GM12878 (cell line): Measurements from ENCODE around the gene TCP11L2. TPM values are rescaled to one million over a fixed set of nuclear protein-coding genes. Genes with fewer than 3 reads are reported as not detected.

Experiments
- ATAC-seq: fragments of 200-7000 bp; cut with Tn5 transposase; 3 replicates; pipeline ENCODE4 v1.9.1; 2020; ENCODE audit warnings: mild to moderate bottlenecking, moderate library complexity
- BruUV-seq: library from RNA; stranded (reverse); fragments of 400-500 nt; replicated peaks from 2 replicates; lab custom pipeline; 2021; lab: Mats Ljungman, UMichigan
- CTCF ChIA-PET: fragments of 300-600 bp; sonication (Branson Sonifier 250); formaldehyde crosslinking; extraction: SDS; loops from one replicate; lab custom pipeline; 2021; ENCODE audit warnings: inconsistent platforms; lab: Yijun Ruan, JAX
- POLR2A ChIA-PET: fragments of 350-600 bp; formaldehyde crosslinking; extraction: SDS; loops from one replicate; lab custom pipeline; 2021; ENCODE audit warnings: inconsistent platforms; lab: Charles Lee
- RAD21 ChIA-PET: fragments of 300-600 bp; sonication (Branson Sonifier 250); formaldehyde crosslinking; loops from one replicate; lab custom pipeline; 2023; ENCODE audit warnings: antibody characterized with exemption; ENCODE audit not compliant: unreplicated experiment; lab: Charles Lee
- SMC1A ChIA-PET: fragments of 300-600 bp; sonication (Branson Sonifier 250); formaldehyde crosslinking; loops from one replicate; lab custom pipeline; 2023; ENCODE audit not compliant: unreplicated experiment, uncharacterized antibody; lab: Charles Lee
- DNase-seq: peaks from one replicate; pipeline ENCODE4 v3.0.0-alpha.2; 2011; ENCODE audit warnings: low read depth, low spot score
- FAIRE-seq: peaks from 3 replicates; lab custom pipeline; 2011; peaks lifted over from hg19 to GRCh38; lab: Jason Lieb, UNC
- H2AFZ ChIP-seq: 2 replicates; pipeline ENCODE4 v1.6.0; 2011; ENCODE audit warnings: low read depth, low read length, control low read depth; ENCODE audit not compliant: control insufficient read depth
- H3K27ac ChIP-seq: 2 replicates; pipeline ENCODE4 v1.5.1; 2011; ENCODE audit warnings: control low read depth; ENCODE audit not compliant: control insufficient read depth, insufficient read depth
- H3K27me3 ChIP-seq, 2 experiments: replicated peaks in 1 of 2; 2 replicates each; pipeline versions ENCODE4 v1.6.0 to v1.6.1; 2011; ENCODE audit warnings: low read length in 1 of 2; ENCODE audit not compliant: control insufficient read depth in 2 of 2, insufficient read depth in 2 of 2
- H3K36me3 ChIP-seq, 2 experiments: 2 replicates each; pipeline ENCODE4 v1.5.1; 2011; ENCODE audit warnings: low read length in 1 of 2; ENCODE audit not compliant: control insufficient read depth in 2 of 2, insufficient read depth in 2 of 2
- H3K4me1 ChIP-seq: 2 replicates; pipeline ENCODE4 v1.6.1; 2011; ENCODE audit warnings: mild to moderate bottlenecking, low read length, moderate library complexity, mixed read lengths; ENCODE audit not compliant: control insufficient read depth, insufficient read depth
- H3K4me2 ChIP-seq: 2 replicates; pipeline ENCODE4 v1.6.0; 2011; ENCODE audit warnings: control low read depth; ENCODE audit not compliant: control insufficient read depth, insufficient read depth
- H3K4me3 ChIP-seq: fragments of 200-600 bp; sonication (generic); 2 replicates; pipeline ENCODE4 v1.5.1; 2016
- H3K79me2 ChIP-seq: 2 replicates; pipeline ENCODE4 v1.6.0; 2011; ENCODE audit warnings: low read length; ENCODE audit not compliant: control insufficient read depth, insufficient read depth
- H3K9ac ChIP-seq: 2 replicates; pipeline ENCODE4 v1.8.0; 2011; ENCODE audit warnings: low read length, control low read depth, mixed read lengths; ENCODE audit not compliant: control insufficient read depth, insufficient read depth
- H3K9me3 ChIP-seq: replicated peaks from 3 replicates; pipeline ENCODE4 v1.5.1; 2011; ENCODE audit warnings: mild to moderate bottlenecking, low read length; ENCODE audit not compliant: control insufficient read depth, insufficient read depth
- H4K20me1 ChIP-seq: 2 replicates; pipeline ENCODE4 v1.6.0; 2011; ENCODE audit not compliant: control insufficient read depth, insufficient read depth
- CEBPB ChIP-seq, 2 experiments: fragments of 150-350 bp in 1 of 2; IDR thresholded peaks; 2 replicates each; pipeline ENCODE4 v1.6.1; 2012 to 2014; ENCODE audit warnings: low read depth in 2 of 2, low read length in 2 of 2, borderline replicate concordance in 1 of 2, inconsistent platforms in 1 of 2
- CHD2 ChIP-seq: IDR thresholded peaks from 2 replicates; pipeline ENCODE4 v1.6.1; 2011; ENCODE audit warnings: low read depth, low read length, improper control_type of control experiment, borderline replicate concordance
- CREB1 ChIP-seq: IDR thresholded peaks from 2 replicates; pipeline ENCODE4 v1.6.1; 2012; ENCODE audit warnings: low read depth, mild to moderate bottlenecking, inconsistent platforms
- ESRRA ChIP-seq: IDR thresholded peaks from 2 replicates; pipeline ENCODE4 v1.6.1; 2012; ENCODE audit warnings: mild to moderate bottlenecking, low read length, improper control_type of control experiment
- GABPA ChIP-seq: IDR thresholded peaks from 2 replicates; pipeline ENCODE4 v1.6.1; 2014; ENCODE audit warnings: antibody characterized with exemption, low read depth, mild to moderate bottlenecking, inconsistent platforms
- HSF1 ChIP-seq: fragments of 150-350 bp; IDR thresholded peaks from 2 replicates; pipeline ENCODE4 v1.6.1; 2014; ENCODE audit warnings: mild to moderate bottlenecking, low read depth, low read length
- RCOR1 ChIP-seq: conservative IDR thresholded peaks from 2 replicates; pipeline ENCODE4 v1.6.1; 2012; ENCODE audit warnings: low read depth, low read length, improper control_type of control experiment
- RUNX3 ChIP-seq: IDR thresholded peaks from 2 replicates; pipeline ENCODE4 v1.6.1; 2012; ENCODE audit warnings: low read length, inconsistent platforms
- SMARCA5 ChIP-seq: fragments of 450-650 bp; IDR thresholded peaks from 2 replicates; pipeline ENCODE4 v1.6.1; 2017; ENCODE audit warnings: mild to moderate bottlenecking
- STAT1 ChIP-seq: fragments of 450-650 bp; conservative IDR thresholded peaks from 2 replicates; pipeline ENCODE4 v1.6.1; 2014; ENCODE audit warnings: antibody characterized with exemption, mild to moderate bottlenecking
- SUPT20H ChIP-seq: IDR thresholded peaks from 2 replicates; pipeline ENCODE4 v1.6.1; 2011; ENCODE audit warnings: low read depth, mild to moderate bottlenecking, low read length, moderate library complexity, borderline replicate concordance; ENCODE audit not compliant: control insufficient read depth
- TCF12 ChIP-seq: IDR thresholded peaks from 2 replicates; pipeline ENCODE4 v1.6.1; 2011; ENCODE audit warnings: low read depth, mild to moderate bottlenecking, low read length
- USF1 ChIP-seq: IDR thresholded peaks from 2 replicates; pipeline ENCODE4 v1.6.1; 2011; ENCODE audit warnings: borderline replicate concordance, low read depth, mild to moderate bottlenecking, moderate library complexity, mixed read lengths, low read length; ENCODE audit not compliant: insufficient read depth; ENCODE audit errors: extremely low read length
- USF2 ChIP-seq: IDR thresholded peaks from 2 replicates; pipeline ENCODE4 v1.6.1; 2011; ENCODE audit warnings: low read depth, low read length, improper control_type of control experiment, borderline replicate concordance
- ZBTB11 ChIP-seq: fragments of 450-650 bp; formaldehyde crosslinking; IDR thresholded peaks from 2 replicates; pipeline ENCODE4 v1.5.0; 2022; ENCODE audit warnings: mild to moderate bottlenecking, missing genetic modification characterization
- WGBS: methylation state at CpG from one replicate; pipeline ENCODE4 v1.1.6; 2016; ENCODE audit warnings: low lambda C conversion rate; ENCODE audit not compliant: insufficient replicate concordance, insufficient coverage; ENCODE audit errors: missing lambda C conversion rate; 5-methylcytosine and 5-hydroxymethylcytosine counted together
- in situ Hi-C: fragments of 300-500 bp; cut with MboI; formaldehyde crosslinking; loops from 9 replicates; pipeline ENCODE4 v1.14.3; 2018; ENCODE audit warnings: mixed read lengths
- intact Hi-C: fragments of 100-400 bp; cut with micrococcal nuclease; formaldehyde crosslinking; loops from one replicate; pipeline ENCODE4 v1.14.2; 2022; ENCODE audit not compliant: unreplicated experiment
- polyA plus RNA-seq, 11 experiments: library from polyadenylated mRNA; depleted of rRNA in 4 of 11; unstranded in 6 of 11; stranded (reverse) in 5 of 11; fragments of >200 nt; fragmentation: Nextera tagmentation in 4 of 11; fragmentation: Illumina TruSeq in 1 of 11; extraction: Ambion mirVana in 4 of 11; extraction: Trizol in 1 of 11; gene quantifications; 1 replicate in 1 of 11; 2 replicates in 10 of 11; pipeline versions ENCODE4 v1.2.1 to v1.2.3, GENCODE V29; 2011 to 2016; ENCODE audit warnings: inconsistent platforms in 2 of 11, missing spikeins in 2 of 11, low read depth in 1 of 11
- total RNA-seq, 4 experiments: library from RNA; depleted of rRNA in 3 of 4; stranded (reverse); fragments of >200 nt in 3 of 4; fragmentation: Illumina TruSeq in 1 of 4; extraction: Trizol in 1 of 4; gene quantifications; 2 replicates each; pipeline versions ENCODE4 v1.2.1 to v1.2.3, GENCODE V29; 2013 to 2021

Gene TCP11L2
- total and polyA plus RNA-seq, 10 of the 15 experiments (the other 5 are each of a cell fraction or from before 2014, with no cell fraction given): 0.18 to 5.0 (median 0.90) TPM

DNA sequence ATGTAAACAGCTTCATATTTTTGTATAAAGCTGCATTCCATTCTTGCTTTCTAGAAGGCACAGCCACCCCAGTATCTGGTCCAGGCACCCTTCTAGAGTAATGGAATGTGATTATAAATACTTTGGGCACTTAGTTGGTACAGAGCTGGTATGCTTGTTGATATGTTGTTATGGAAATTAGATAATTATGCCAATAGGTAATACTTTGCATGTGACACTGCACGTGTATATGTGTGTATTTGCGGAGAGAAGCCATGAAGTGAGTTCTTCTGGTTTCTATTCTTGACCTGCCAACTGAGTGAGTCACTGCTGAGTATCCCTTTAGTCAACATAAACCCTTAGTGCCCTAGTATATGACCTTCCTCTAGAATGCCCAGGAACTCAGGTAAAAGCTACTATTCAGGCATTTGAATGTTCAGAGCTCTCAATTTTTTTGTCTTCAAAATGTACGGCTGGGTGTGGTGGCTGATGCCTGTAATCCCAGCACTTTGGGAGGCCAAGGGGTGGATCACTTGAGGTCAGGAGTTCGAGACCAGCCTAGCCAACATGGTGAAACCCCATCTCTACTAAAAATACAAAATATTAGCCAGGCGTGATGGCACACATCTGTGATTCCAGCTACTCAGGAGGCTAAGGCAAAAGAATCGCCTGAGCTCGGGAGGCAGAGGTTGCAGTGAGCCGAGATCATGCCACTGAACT is 6.2 kb upstream of the TCP11L2 start:
- Histone ChIP-seq H3K79me2 (no peaks in the 10 kb centered on the region), H3K27ac (no peak overlapping the region), H3K4me3 (no peak overlapping the region), H3K4me2 (no peak overlapping the region), H2AFZ (no peak overlapping the region), H4K20me1 (no peaks in the 10 kb centered on the region), H3K27me3 (no peaks in the 10 kb centered on the region), H3K4me1 (peaks cover under 1% of the 10 kb centered on the region; the same call in 1 of the 2 replicates), H3K9ac (no peak overlapping the region), H3K36me3 (no peaks in the 10 kb centered on the region), H3K9me3 (no peaks in the 10 kb centered on the region)
- SMC1A ChIA-PET: interaction anchor here (0.9 to 1.7 kb wide), 5 partner anchors 9 to 69 kb away, joined by 3 to 9 read pairs (median 4); no protein-coding TSS in a partner anchor
- RAD21 ChIA-PET: no interaction called here
- POLR2A ChIA-PET: interaction anchor here (1.0 kb wide), 1 partner anchor 13 kb away, joined by 3 read pairs; no protein-coding TSS in a partner anchor
- WGBS: 68% methylated on average over 8 of the region's 8 CpGs
- in situ Hi-C loops (no loop called here), intact Hi-C loops (no loop called here)
- ATAC-seq (no peak), DNase-seq (no peak), FAIRE-seq (no peak)
- no TSS peak for BruUV-seq
- CTCF ChIA-PET: interaction anchor here (0.6 to 3.2 kb wide), 8 partner anchors 13 to 614 kb away, joined by 3 to 17 read pairs (median 4); no protein-coding TSS in a partner anchor
- TF ChIP-seq TCF12 (no peak), RCOR1 (no peak), USF1 (no peak), RUNX3 (no peak), ESRRA (no peak), CHD2 (no peak), USF2 (no peak), STAT1 (no peak), SUPT20H (no peak), ZBTB11 (CRISPR knock-in tag) (no peak), CEBPB (IDR thresholded peaks at IDR 0.05; ENCODE audit: borderline replicate concordance in 1 of 2, low read depth in 2 of 2, low read length in 2 of 2) (no peak), HSF1 (no peak), GABPA (no peak), CREB1 (no peak), SMARCA5 (no peak)
